ENCODE data around the gene WDR90.

The WDR90 gene

GRCh38 chr16:648071-648780 is 939 bp upstream of the WDR90 start (continued):
- TF ChIP-seq ZSCAN4 (tag by site-specific recombination; IDR thresholded peaks at IDR 0.05) (no peak), WT1 (tag by site-specific recombination; IDR thresholded peaks at IDR 0.05) (no peak), ZNF121 (tag by site-specific recombination; IDR thresholded peaks at IDR 0.05) (no peak), ZNF280C (tag by site-specific recombination; IDR thresholded peaks at IDR 0.05) (no peak), ZNF658 (tag by site-specific recombination; IDR thresholded peaks at IDR 0.05) (no peak), ZSCAN18 (tag by site-specific recombination; IDR thresholded peaks at IDR 0.05) (no peak), TSHZ1 (tag by site-specific recombination; IDR thresholded peaks at IDR 0.05; ENCODE audit: borderline replicate concordance) (no peak), ZBTB49 (tag by site-specific recombination; IDR thresholded peaks at IDR 0.05; ENCODE audit: low read depth) (no peak), ZNF362 (tag by site-specific recombination; IDR thresholded peaks at IDR 0.05) (no peak), ZXDB (tag by site-specific recombination; IDR thresholded peaks at IDR 0.05) (no peak; the same call in 1 of the 2 replicates), ZNF133 (tag by site-specific recombination; IDR thresholded peaks at IDR 0.05) (no peak), ZIC2 (tag by site-specific recombination; IDR thresholded peaks at IDR 0.05) (peak; percentile 84), FEZF1 (tag by site-specific recombination; IDR thresholded peaks at IDR 0.05) (no peak), TCF7L2 (IDR thresholded peaks at IDR 0.05; ENCODE audit: borderline replicate concordance, low read depth, low read length) (no peak), KLF1 (tag by site-specific recombination; IDR thresholded peaks at IDR 0.05) (peak; percentile 60), ZNF335 (tag by site-specific recombination; conservative IDR thresholded peaks at IDR 0.05) (no peak), ZNF449 (tag by site-specific recombination; IDR thresholded peaks at IDR 0.05) (peak; percentile 53), PRDM2 (tag by site-specific recombination; IDR thresholded peaks at IDR 0.05; ENCODE audit: borderline replicate concordance) (no peak)

Data from HEK293 (cell line).